Measurements from ENCODE around the gene MRPL48. TPM values are rescaled to one million over a fixed set of nuclear protein-coding genes. Genes with fewer than 3 reads are reported as not detected.

MRPL48 gene
- total RNA-seq, 1 donor from 2014 or later = 29.3 TPM

DNA sequence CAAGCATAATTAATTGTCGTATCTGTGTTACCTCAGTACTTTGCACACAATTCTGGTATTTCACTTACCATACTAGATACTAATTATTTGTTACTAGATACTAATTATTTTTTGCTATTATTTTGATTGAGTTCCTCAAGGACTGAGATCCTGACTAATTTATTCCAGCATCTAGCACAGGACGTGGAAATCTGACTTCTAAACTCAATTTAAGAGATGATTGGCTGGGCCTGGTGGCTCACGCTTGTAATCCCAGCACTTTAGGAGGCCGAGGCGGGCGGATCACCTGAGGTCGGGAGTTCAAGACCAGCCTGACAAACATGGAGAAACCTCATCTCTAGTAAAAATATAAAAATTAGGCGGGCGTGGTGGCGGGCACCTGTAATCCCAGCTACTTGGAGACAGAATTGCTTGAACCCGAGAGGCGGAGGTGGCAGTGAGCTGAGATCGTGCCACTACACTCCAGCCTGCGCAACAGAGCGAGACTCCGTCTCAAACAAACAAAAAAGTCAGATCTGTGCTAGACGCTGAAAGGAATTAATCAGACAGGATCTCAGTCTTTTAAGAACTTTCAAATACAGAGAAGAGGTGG is 527 bp upstream of the MRPL48 start:
- peaks cover 1% of the 10 kb centered on the region for H3K36me3 Mint-ChIP-seq
- H3K27ac Mint-ChIP-seq = peak overlapping the region; percentile 99
- H3K27me3 Mint-ChIP-seq (ENCODE audit: low read depth) = no peaks in the 10 kb centered on the region
- peak overlapping the region; percentile 99 for H3K4me3 Mint-ChIP-seq
- peaks cover 16% of the 10 kb centered on the region for H3K4me1 Mint-ChIP-seq
- no peaks in the 10 kb centered on the region for H3K9me3 Mint-ChIP-seq
- DNase-seq (ENCODE audit: low spot score in 2 of 2, unreplicated experiment in 2 of 2) = no peak
- TF ChIP-seq, protein P1, sequence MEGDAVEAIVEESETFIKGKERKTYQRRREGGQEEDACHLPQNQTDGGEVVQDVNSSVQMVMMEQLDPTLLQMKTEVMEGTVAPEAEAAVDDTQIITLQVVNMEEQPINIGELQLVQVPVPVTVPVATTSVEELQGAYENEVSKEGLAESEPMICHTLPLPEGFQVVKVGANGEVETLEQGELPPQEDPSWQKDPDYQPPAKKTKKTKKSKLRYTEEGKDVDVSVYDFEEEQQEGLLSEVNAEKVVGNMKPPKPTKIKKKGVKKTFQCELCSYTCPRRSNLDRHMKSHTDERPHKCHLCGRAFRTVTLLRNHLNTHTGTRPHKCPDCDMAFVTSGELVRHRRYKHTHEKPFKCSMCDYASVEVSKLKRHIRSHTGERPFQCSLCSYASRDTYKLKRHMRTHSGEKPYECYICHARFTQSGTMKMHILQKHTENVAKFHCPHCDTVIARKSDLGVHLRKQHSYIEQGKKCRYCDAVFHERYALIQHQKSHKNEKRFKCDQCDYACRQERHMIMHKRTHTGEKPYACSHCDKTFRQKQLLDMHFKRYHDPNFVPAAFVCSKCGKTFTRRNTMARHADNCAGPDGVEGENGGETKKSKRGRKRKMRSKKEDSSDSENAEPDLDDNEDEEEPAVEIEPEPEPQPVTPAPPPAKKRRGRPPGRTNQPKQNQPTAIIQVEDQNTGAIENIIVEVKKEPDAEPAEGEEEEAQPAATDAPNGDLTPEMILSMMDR (IDR thresholded peaks at IDR 0.05; ENCODE audit: unreplicated experiment) = no peak

DNA sequence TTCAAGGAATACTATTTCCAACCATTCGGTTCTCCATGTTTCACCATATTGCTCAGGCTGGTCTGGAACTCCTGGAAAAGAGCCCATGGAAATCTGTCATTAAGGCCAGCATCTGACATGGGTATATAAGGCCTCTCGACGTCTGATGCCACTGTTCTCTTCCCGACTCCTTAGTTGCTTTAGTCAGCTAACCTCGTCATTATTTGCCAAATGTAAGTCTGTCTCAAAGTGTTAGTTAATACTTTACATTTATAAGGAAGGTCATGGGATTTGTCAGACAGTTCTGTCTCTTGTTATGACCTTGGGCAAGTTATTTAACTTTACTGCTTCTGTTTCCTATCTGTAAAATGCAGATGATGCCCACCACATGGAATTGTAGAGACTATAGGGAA is 1.6 kb downstream of the MRPL48 start:
- Mint-ChIP-seq H3K36me3 (peaks cover 5% of the 10 kb centered on the region), H3K9me3 (no peaks in the 10 kb centered on the region), H3K4me3 (peak overlapping the region; percentile 24), H3K27ac (peak overlapping the region; percentile 62), H3K4me1 (peaks cover 16% of the 10 kb centered on the region), H3K27me3 (ENCODE audit: low read depth) (no peaks in the 10 kb centered on the region)
- no peak for DNase-seq (ENCODE audit: low spot score in 2 of 2, unreplicated experiment in 2 of 2)
- TF ChIP-seq, protein P1 (IDR thresholded peaks at IDR 0.05; ENCODE audit: unreplicated experiment) = no peak

DNA sequence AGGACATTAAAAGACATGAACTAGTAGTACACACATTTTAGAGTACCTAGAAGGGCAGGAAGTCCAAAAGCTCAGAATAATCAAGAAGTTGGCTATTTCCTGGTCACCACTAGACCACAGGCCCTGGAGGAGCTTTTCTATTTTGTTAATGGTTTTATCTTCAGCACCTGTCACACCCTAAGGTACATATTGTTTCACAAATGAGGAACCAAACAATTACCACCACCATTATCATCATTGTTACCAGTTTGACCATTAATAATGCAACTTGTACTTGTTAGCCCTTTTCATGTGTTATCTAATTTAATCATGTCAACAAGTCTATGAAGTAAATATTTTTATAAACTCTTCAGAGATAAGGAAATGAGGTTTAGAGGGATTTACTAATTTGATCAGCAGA is 4.9 kb downstream of the MRPL48 start:
- no peak overlapping the region for H3K27ac Mint-ChIP-seq
- peaks cover 6% of the 10 kb centered on the region for H3K36me3 Mint-ChIP-seq
- peaks cover 11% of the 10 kb centered on the region for H3K4me1 Mint-ChIP-seq
- H3K4me3 Mint-ChIP-seq = no peak overlapping the region
- TF ChIP-seq, protein P1 (IDR thresholded peaks at IDR 0.05; ENCODE audit: unreplicated experiment) = no peak
- DNase-seq (ENCODE audit: low spot score in 2 of 2, unreplicated experiment in 2 of 2) = no peak
- no peaks in the 10 kb centered on the region for H3K27me3 Mint-ChIP-seq (ENCODE audit: low read depth)
- H3K9me3 Mint-ChIP-seq = no peaks in the 10 kb centered on the region

DNA sequence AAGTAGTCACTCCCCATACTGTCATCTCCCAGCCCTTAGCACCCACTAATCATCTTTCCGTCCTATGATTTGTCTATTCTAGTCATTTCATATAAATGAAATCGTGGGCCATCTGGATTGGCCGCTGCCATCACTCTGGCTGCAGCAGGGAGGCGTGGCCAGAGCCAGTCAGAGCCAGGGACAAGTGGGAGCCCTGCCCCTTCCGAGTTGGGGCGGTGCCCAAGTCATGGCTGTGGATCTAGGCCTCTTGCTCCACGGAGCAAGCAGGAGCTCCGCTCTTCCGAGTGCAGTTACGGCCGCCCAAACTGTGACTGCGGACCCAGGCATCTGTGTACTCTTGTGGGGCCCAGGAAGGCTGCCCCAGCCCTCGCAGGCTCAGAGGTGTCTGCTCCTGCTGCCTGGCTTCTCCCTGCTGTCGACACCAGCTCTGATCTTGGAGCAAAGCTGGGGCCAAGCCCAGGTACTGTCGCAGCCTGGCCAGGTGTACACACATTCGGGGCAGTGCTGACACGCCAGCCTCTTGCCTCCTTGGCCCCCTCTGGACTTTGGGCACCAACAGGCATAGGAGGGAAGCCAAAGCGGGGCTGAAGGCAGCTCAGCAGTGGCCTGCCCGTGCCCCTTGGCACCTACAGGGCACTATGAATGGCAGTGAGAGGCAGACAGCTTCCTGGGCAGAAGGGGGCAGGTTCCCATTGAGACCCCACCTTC is 8.4 kb downstream of the MRPL48 start:
- TF ChIP-seq, protein P1 (IDR thresholded peaks at IDR 0.05; ENCODE audit: unreplicated experiment) = no peak
- H3K4me1 Mint-ChIP-seq = no peaks in the 10 kb centered on the region
- no peaks in the 10 kb centered on the region for H3K27me3 Mint-ChIP-seq (ENCODE audit: low read depth)
- H3K9me3 Mint-ChIP-seq = no peaks in the 10 kb centered on the region
- peaks cover 8% of the 10 kb centered on the region for H3K36me3 Mint-ChIP-seq
- H3K27ac Mint-ChIP-seq = no peak overlapping the region
- H3K4me3 Mint-ChIP-seq = no peak overlapping the region
- no peak for DNase-seq (ENCODE audit: low spot score in 2 of 2, unreplicated experiment in 2 of 2)

DNA sequence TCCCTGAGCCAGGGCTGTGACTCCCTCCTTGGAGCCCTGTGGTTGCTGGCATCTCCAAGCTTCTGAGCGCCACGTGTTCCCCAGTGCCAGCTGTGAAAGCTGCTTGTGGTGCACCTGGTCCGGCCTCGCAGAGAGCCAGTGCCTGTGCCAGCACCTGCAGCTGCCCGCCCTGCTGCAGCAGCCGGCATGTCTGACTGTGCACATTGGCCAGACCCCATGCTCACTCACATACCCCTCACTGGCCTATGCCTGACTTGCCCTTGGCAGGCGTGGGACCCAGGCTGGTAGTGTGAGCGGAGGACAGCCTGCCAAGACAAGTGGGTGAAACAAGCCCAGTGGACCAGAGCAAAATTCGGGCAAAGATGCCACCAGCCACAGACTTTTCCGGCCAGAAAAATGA is 9.8 kb downstream of the MRPL48 start:
- TF ChIP-seq, protein P1 (IDR thresholded peaks at IDR 0.05; ENCODE audit: unreplicated experiment) = no peak
- Mint-ChIP-seq H3K4me1 (no peaks in the 10 kb centered on the region), H3K27ac (no peak overlapping the region), H3K27me3 (ENCODE audit: low read depth) (no peaks in the 10 kb centered on the region), H3K9me3 (no peaks in the 10 kb centered on the region), H3K4me3 (no peak overlapping the region), H3K36me3 (peaks cover 7% of the 10 kb centered on the region)
- no peak for DNase-seq (ENCODE audit: low spot score in 2 of 2, unreplicated experiment in 2 of 2)

Measured in mesothelial cell of epicardium (in vitro differentiated cells).